KOPT-K1 (cell line): ENCODE data around the gene SLC26A9.

Experiments
- H3K27ac ChIP-seq: fragments of 200-600 bp; sonication (generic); 2 replicates; pipeline ENCODE4 v1.5.1; 2016; ENCODE audit warnings: antibody characterized with exemption, mild to moderate bottlenecking, low read depth, low read length; ENCODE audit not compliant: poor library complexity, severe bottlenecking
- H3K36me3 ChIP-seq: fragments of 200-600 bp; sonication (generic); 2 replicates; pipeline ENCODE4 v1.5.1; 2017; ENCODE audit warnings: antibody characterized with exemption, mild to moderate bottlenecking, low read length, moderate library complexity; ENCODE audit not compliant: insufficient read depth
- H3K9me3 ChIP-seq: fragments of 200-600 bp; sonication (generic); 2 replicates; pipeline ENCODE4 v1.5.1; 2017; ENCODE audit warnings: antibody characterized with exemption, low read length, mild to moderate bottlenecking; ENCODE audit not compliant: insufficient read depth, poor library complexity, severe bottlenecking

SLC26A9 gene

GRCh38 chr1:205928317-205928716 lies 14.9 kb downstream of the SLC26A9 start:
- no peak overlapping the region for H3K27ac ChIP-seq
- no peaks in the 10 kb centered on the region for H3K36me3 ChIP-seq
- H3K9me3 ChIP-seq: no peaks in the 10 kb centered on the region

- Histone ChIP-seq H3K36me3 (no peaks in the 10 kb centered on the region), H3K9me3 (no peaks in the 10 kb centered on the region), H3K27ac (no peak overlapping the region)
Measured at GRCh38 chr1:205927676-205928075, 15.6 kb downstream of the SLC26A9 start.

- Histone ChIP-seq H3K36me3 (no peaks in the 10 kb centered on the region), H3K9me3 (no peaks in the 10 kb centered on the region), H3K27ac (no peak overlapping the region)
Measured at GRCh38 chr1:205927247-205927646, 16.0 kb downstream of the SLC26A9 start.

GRCh38 chr1:205926636-205927035 lies 16.6 kb downstream of the SLC26A9 start:
- H3K9me3 ChIP-seq: no peaks in the 10 kb centered on the region
- no peaks in the 10 kb centered on the region for H3K36me3 ChIP-seq
- no peak overlapping the region for H3K27ac ChIP-seq

GRCh38 chr1:205926213-205926612 lies 17.0 kb downstream of the SLC26A9 start:
- no peaks in the 10 kb centered on the region for H3K9me3 ChIP-seq
- no peak overlapping the region for H3K27ac ChIP-seq
- no peaks in the 10 kb centered on the region for H3K36me3 ChIP-seq

GRCh38 chr1:205925736-205926135 lies 17.5 kb downstream of the SLC26A9 start:
- H3K36me3 ChIP-seq: no peaks in the 10 kb centered on the region
- H3K9me3 ChIP-seq: no peaks in the 10 kb centered on the region
- H3K27ac ChIP-seq: no peak overlapping the region

- Histone ChIP-seq H3K27ac (no peak overlapping the region), H3K9me3 (no peaks in the 10 kb centered on the region), H3K36me3 (no peaks in the 10 kb centered on the region)
Measured at GRCh38 chr1:205924460-205924790, 18.8 kb downstream of the SLC26A9 start.

- H3K36me3 ChIP-seq: no peaks in the 10 kb centered on the region
- H3K9me3 ChIP-seq: no peaks in the 10 kb centered on the region
- H3K27ac ChIP-seq: no peak overlapping the region
Measured at GRCh38 chr1:205923651-205924459, 19.4 kb downstream of the SLC26A9 start.

- H3K36me3 ChIP-seq: no peaks in the 10 kb centered on the region
Measured at GRCh38 chr1:205922806-205923205, 20.4 kb downstream of the SLC26A9 start.

GRCh38 chr1:205922314-205922713 lies 20.9 kb downstream of the SLC26A9 start:
- no peaks in the 10 kb centered on the region for H3K9me3 ChIP-seq
- H3K36me3 ChIP-seq: no peaks in the 10 kb centered on the region
- no peak overlapping the region for H3K27ac ChIP-seq

More at GRCh38 chr1:205922806-205923205, 20.4 kb downstream of the SLC26A9 start:
- Histone ChIP-seq H3K27ac (no peak overlapping the region), H3K9me3 (no peaks in the 10 kb centered on the region)

- H3K9me3 ChIP-seq: no peaks in the 10 kb centered on the region
- no peak overlapping the region for H3K27ac ChIP-seq
- H3K36me3 ChIP-seq: no peaks in the 10 kb centered on the region
Measured at GRCh38 chr1:205921570-205921909, 21.7 kb downstream of the SLC26A9 start.

GRCh38 chr1:205920861-205921569 lies 22.2 kb downstream of the SLC26A9 start:
- no peak overlapping the region for H3K27ac ChIP-seq
- H3K9me3 ChIP-seq: no peaks in the 10 kb centered on the region
- no peaks in the 10 kb centered on the region for H3K36me3 ChIP-seq

- no peaks in the 10 kb centered on the region for H3K9me3 ChIP-seq
- no peaks in the 10 kb centered on the region for H3K36me3 ChIP-seq
- no peak overlapping the region for H3K27ac ChIP-seq
Measured at GRCh38 chr1:205920159-205920558, 23.1 kb downstream of the SLC26A9 start.

- no peaks in the 10 kb centered on the region for H3K9me3 ChIP-seq
- H3K27ac ChIP-seq: no peak overlapping the region
- H3K36me3 ChIP-seq: no peaks in the 10 kb centered on the region
Measured at GRCh38 chr1:205918955-205919746, 24.1 kb downstream of the SLC26A9 start.

GRCh38 chr1:205917466-205918238 lies 25.6 kb downstream of the SLC26A9 start:
- no peaks in the 10 kb centered on the region for H3K36me3 ChIP-seq
- no peaks in the 10 kb centered on the region for H3K9me3 ChIP-seq
- H3K27ac ChIP-seq: no peak overlapping the region
